ENCODE data around the gene ARSA. TPM values are rescaled to one million over a fixed set of nuclear protein-coding genes. Genes with fewer than 3 reads are reported as not detected.
"Not testable (repeated sequence)": the region's sequence is repeated elsewhere in the genome, so short reads cannot be mapped to it uniquely, and the experiment has no call there.

The ARSA gene
- total and polyA plus RNA-seq, 7 donors, result 10.8 to 56.9 (median 24.8) TPM

DNA sequence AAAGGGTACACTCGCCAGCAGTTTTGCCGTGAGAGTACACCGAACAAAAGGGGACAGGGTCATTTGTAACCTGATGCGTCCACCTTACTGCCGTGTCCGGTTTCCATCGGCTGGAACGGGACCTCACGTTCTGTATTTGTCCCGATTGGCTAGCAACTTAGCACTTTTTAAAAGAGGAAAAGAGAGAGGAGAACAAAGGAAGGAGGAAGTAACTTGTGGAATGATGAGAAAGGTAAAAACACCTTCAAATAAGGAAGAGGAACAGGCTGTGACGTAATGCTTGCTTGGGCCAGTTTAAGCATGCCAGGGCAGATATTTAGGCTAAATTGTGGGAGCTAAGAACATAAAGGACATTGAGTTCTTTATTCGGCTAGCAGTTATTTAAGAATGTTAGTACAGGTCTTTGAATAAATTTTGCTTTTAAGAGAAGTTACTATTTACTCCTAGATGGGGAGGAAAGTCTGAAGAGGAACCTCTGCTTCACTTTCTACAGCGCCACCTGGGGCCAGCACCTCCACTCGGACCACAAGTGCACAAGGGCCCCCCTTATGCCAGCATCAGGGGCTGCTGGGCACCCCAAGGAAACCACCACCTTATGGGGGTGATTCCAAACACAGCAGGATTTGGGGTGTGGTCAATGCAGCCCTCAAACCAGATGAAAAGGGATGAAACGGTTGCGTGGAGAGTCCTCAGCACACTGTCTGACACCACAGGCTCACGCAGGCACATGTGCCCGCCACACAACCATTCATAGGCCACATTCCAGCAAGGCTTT lies 5.8 kb downstream of the ARSA start:
- Histone ChIP-seq H3K4me1 (peaks cover 0 to 21% (median 12%) of the 10 kb centered on the region in 4 donors), H3K27me3 (peaks cover 0 to 39% (median 20%) of the 10 kb centered on the region in 3 donors), H3K4me3 (no peak overlapping the region), H3K36me3 (no peaks in the 10 kb centered on the region), H3K27ac (peak overlapping the region in 1 of 4 donors; percentile 27), H3K9me3 (no peaks in the 10 kb centered on the region)
- no peak for DNase-seq
- WGBS, 2 donors, result 14 to 15% methylated on average over 18 of the region's 18 CpGs
- TF ChIP-seq POLR2A (IDR thresholded peaks at IDR 0.05) (no peak), EP300 (IDR thresholded peaks at IDR 0.05) (no peak), POLR2AphosphoS5 (IDR thresholded peaks at IDR 0.05) (no peak), CTCF (IDR thresholded peaks at IDR 0.05) (no peak)
- intact Hi-C loops (cut with DNase I), result loop anchor here (5.0 kb wide), 1 partner anchor 80 kb away; no protein-coding TSS in a partner anchor

DNA sequence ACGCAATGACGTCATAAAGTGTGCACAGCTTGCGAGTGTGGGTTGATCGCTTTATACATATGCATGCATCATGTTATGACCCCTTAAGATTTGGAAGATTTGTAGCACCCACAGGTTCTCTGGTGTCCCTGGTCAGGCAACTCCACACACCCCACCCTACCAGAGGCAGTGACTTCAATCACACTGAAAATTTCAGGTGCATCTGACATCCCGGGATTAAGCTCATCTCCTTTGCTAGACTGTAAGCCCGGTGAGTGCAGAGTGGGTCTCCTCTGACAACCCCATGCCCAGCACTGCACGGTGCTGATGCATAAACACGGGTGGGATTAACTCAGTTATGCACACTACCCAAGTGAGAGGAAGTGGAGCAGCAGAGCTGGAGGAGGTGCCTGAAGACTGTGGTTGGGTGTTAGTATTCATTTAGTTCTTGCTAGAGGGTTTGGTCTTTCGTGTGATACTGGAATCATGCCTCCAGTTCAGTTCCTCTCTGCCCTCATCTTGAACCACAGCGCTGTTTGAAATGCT lies 6.5 kb downstream of the ARSA start:
- H3K9me3 ChIP-seq, result no peaks in the 10 kb centered on the region
- H3K27ac ChIP-seq, result peak overlapping the region in 1 of 4 donors; percentile 27
- intact Hi-C loops (cut with DNase I), result loop anchor here (5.0 kb wide), 1 partner anchor 79 kb away; no protein-coding TSS in a partner anchor
- H3K4me3 ChIP-seq, result peak overlapping the region in 1 of 4 donors; percentile 26
- H3K36me3 ChIP-seq, result no peaks in the 10 kb centered on the region
- no peak for DNase-seq
- peaks cover 0 to 39% (median 20%) of the 10 kb centered on the region in 3 donors for H3K27me3 ChIP-seq
- peaks cover 0 to 16% (median 8%) of the 10 kb centered on the region in 4 donors for H3K4me1 ChIP-seq
- TF ChIP-seq POLR2A (IDR thresholded peaks at IDR 0.05), result no peak
- TF ChIP-seq POLR2AphosphoS5 (IDR thresholded peaks at IDR 0.05), result no peak
- TF ChIP-seq CTCF (IDR thresholded peaks at IDR 0.05), result no peak
- no peak for TF ChIP-seq EP300 (IDR thresholded peaks at IDR 0.05)
- 17 to 21% methylated on average over 10 of the region's 10 CpGs for WGBS, 2 donors

GRCh38 chr22:50620593-50621355 lies 7.2 kb downstream of the ARSA start:
- Histone ChIP-seq H3K4me1 (peaks cover 0 to 16% (median 8%) of the 10 kb centered on the region in 4 donors), H3K9me3 (no peaks in the 10 kb centered on the region), H3K4me3 (peak overlapping the region in 2 of 4 donors; percentile 26 to 28), H3K36me3 (no peaks in the 10 kb centered on the region), H3K27me3 (peaks cover 0 to 39% (median 20%) of the 10 kb centered on the region in 3 donors), H3K27ac (no peak overlapping the region)
- 7 to 12% methylated on average over 25 of the region's 25 CpGs for WGBS, 2 donors
- intact Hi-C loops (cut with DNase I), result loop anchor here (1.0 to 5.0 kb wide), 2 partner anchors 58 to 78 kb away; partner anchors contain the start of gene SYCE3
- no peak for TF ChIP-seq POLR2A (IDR thresholded peaks at IDR 0.05)
- TF ChIP-seq CTCF (IDR thresholded peaks at IDR 0.05), result peak in 1 of 4 experiments; percentile 44
- DNase-seq, result peak; percentile 80

- H3K9me3 ChIP-seq; intact Hi-C loops (cut with DNase I); H3K27ac ChIP-seq; DNase-seq; H3K4me3 ChIP-seq; H3K4me1 ChIP-seq; H3K36me3 ChIP-seq: not testable (repeated sequence)
- peaks cover 0 to 76% (median 32%) of the 10 kb centered on the region in 3 donors for H3K27me3 ChIP-seq
- WGBS, 2 donors, result 81 to 97% methylated on average over 3 of the region's 3 CpGs
Measured at GRCh38 chr22:50614296-50614695, 13.7 kb downstream of the ARSA start.

All from sigmoid colon (tissue), 7 donors.